Activated CD8-positive, alpha-beta memory T cell treated with anti-CD3 and anti-CD28 coated beads, Interleukin-2, amount 50 U/mL, for 4 hours (primary cell): ENCODE data around the gene LRRN3.

Source experiments
- DNase-seq: peaks from one replicate; pipeline ENCODE4 v3.0.0-alpha.2; 2020

LRRN3 gene

GRCh38 chr7:111108000-111108399 lies 17.1 kb downstream of the LRRN3 start:
- DNase-seq, result no peak

- DNase-seq, result no peak
Measured at GRCh38 chr7:111108496-111108895, 17.6 kb downstream of the LRRN3 start.

GRCh38 chr7:111112439-111112838 lies 21.5 kb downstream of the LRRN3 start:
- no peak for DNase-seq

DNA sequence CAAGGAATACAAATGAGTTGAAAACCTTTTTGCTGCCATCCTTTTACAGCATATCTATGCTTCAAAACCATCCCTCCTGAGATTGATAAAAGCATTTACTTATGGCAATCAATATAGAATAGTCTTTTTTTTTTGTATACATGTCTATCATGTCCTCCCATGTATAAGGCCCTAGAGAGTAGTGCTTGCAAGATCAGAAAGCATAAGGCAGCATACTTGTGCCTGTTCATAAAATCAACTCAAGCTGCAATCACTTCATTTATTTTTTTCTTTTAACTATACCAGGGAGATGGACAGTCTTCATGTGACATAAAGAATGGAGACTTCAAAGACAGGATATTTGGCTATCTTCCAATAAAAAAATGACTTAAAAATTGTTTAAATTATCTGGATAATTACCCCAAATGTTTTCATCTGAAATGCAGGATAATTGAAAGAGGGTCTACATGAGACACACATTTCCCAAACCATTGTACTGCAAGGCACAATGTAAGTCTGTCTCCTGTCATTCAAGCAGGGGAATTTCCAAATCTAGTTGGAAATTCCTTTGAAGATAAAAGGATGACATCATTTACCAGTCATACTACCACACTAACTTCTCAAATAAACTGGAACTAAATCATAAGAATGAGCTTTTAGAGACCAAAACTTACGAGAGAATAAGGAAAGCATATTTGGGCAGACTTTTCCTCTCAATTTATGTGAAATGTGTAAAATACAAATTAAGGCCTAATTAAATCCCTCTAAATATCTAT lies 22.5 kb downstream of the LRRN3 start:
- DNase-seq, result no peak

DNA sequence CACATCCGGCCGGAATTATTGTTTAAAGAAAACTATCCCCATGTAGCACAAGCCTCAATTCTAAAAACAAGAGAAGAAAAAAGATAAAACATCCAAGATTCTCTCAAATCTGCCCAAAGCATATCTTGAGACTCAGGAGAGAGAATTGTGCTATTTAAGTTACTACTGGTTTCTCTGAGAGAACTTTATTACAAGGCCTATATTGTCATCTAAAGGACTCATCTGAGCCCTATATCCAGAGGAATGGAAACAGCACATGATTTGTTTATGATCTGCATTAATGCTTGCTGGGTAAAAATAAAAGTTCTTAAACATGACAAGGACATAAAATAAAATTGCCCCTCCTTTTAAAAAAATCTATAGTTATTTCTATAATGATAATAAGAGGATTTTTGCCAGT lies 25.0 kb downstream of the LRRN3 start:
- DNase-seq, result no peak

GRCh38 chr7:111126987-111127386 lies 36.1 kb downstream of the LRRN3 start:
- no peak for DNase-seq

- no peak for DNase-seq
Measured at GRCh38 chr7:111129435-111129834, 38.5 kb downstream of the LRRN3 start.

- no peak for DNase-seq
Measured at GRCh38 chr7:111132833-111133232, 41.9 kb downstream of the LRRN3 start.

GRCh38 chr7:111137296-111138192 lies 46.6 kb downstream of the LRRN3 start:
- no peak for DNase-seq

GRCh38 chr7:111138193-111138569 lies 47.3 kb downstream of the LRRN3 start:
- DNase-seq, result peak; percentile 53

DNA sequence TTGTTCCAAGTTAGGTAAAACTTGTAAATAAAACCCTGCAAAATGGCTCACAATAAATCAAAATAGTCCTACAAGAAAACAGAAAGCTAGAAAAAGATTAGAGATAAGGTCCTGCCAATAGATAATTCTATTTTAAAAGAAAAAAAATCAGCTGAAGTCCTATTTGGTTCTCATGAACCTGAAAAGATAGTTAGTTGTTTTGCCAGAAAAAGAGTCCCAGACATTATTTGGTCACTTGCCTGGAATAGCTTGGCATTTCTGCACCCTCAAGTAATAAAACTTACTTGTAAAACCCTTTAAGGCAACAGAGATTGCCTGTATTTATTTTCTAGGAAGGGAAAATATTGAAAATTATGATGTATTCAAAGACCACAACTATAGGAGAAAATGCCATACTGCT lies 47.7 kb downstream of the LRRN3 start:
- DNase-seq, result no peak

DNA sequence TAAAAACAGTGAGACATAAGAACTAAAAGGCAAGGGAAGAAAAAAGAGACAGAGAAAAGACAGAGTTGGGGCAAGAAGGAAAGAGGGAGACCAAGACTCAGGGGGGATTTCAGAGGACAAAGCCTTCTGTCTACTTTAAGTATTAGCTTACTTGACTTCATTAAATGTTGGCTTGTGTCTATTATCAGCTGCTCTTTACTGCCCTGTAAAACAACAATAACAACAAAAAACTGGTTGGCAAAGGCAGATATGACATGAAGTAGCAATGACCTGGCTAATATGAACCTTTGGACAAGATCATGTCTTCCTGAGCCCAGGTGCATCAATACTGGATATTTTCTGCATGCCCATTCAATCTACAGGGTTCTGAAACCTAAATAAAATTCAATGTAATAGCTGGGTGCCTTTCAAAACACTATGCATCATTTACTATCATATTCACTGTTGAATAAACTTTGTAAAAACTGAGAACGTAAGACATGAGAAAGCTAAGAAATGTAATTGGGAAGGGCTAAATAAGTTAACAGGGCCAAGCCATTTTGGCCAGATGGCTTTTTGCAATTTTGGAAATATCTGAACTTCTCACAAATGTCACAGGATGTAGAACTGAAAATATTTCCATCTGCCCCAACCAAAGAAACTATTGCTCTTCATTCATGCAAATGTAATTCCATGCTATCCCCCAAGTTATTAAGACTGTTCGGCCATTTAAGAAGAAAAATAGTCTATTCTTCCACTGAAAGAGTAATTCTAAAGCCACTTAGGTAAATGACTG lies 49.4 kb downstream of the LRRN3 start:
- DNase-seq, result no peak

GRCh38 chr7:111145472-111145871 lies 54.5 kb downstream of the LRRN3 start:
- no peak for DNase-seq

DNA sequence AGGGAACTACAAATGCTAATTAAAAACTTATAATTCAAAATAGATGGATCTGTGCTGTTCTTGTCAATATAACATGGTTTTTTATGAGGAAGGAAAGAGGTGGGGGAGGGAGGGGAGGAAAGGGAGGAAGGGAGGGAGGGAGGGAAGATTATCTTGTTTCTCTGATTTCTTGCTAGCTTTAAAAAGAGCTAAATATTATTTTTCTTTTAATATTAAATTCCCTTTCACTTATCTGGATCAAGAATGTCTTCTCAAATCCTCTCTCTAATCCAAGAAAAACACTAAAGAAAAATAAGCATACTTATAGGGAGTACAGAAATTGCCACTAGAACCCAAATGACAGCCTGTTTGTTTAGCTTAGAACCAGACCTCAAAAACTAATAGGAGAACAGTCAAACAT lies 55.2 kb downstream of the LRRN3 start:
- no peak for DNase-seq

DNA sequence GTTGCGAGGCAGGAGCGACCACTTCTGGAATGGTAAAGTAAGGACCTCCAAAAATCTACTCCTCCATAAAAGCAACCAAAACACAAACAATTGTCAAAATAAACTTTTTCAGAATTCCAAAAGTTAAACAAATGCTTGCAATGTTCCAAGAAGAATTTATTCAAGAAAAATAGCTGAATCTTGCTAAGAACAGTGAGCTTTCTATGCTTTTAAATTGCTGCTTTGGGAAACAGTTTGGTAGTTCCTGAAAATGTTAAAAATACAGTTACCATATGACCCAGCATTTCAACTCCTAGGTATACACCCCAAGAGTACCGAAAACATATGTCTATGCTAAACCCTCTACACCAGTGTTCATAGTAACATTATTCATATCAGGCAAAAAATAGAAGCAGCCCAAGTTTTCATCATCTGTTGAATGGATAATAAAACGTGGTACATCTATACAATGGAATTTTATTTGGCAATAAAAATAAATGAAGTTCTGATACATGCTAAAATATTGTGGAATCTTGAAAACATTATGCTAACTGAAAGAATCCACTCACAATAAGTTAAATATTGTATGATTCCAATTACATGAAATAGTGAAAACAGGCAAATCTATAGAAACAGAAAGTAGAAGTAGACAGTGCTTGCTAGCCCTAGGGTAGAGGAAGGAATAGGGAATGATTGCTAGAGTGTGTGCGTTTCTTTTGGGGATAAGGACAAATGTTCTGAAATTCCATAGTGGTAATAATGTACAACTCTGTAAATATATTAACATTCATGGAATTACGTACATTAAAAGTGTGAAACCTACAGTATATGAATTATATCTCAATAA lies 57.0 kb downstream of the LRRN3 start:
- DNase-seq, result no peak

GRCh38 chr7:111150709-111151108 lies 59.8 kb downstream of the LRRN3 start:
- DNase-seq, result no peak

DNA sequence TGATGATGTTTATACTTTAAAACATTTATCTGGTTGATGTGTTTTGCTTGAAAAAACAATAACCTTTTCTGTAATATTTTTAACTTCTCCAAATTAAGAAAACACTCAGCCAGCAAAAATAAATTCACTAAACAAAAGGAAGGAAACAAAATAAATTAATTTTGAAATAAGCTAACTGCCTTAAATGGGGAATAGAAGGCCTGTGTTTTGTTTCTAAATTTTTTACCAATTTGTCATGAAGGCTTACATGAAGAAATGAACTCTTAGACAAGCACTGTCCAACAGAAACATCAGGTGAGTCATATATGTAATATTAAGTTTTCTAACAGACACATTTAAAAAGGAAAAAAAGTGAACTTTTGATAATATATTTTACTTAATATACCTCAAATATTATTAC lies 68.5 kb downstream of the LRRN3 start:
- no peak for DNase-seq

- DNase-seq, result no peak
Measured at GRCh38 chr7:111160297-111160696, 69.4 kb downstream of the LRRN3 start.

- DNase-seq, result no peak
Measured at GRCh38 chr7:111162692-111163091, 71.8 kb downstream of the LRRN3 start.

DNA sequence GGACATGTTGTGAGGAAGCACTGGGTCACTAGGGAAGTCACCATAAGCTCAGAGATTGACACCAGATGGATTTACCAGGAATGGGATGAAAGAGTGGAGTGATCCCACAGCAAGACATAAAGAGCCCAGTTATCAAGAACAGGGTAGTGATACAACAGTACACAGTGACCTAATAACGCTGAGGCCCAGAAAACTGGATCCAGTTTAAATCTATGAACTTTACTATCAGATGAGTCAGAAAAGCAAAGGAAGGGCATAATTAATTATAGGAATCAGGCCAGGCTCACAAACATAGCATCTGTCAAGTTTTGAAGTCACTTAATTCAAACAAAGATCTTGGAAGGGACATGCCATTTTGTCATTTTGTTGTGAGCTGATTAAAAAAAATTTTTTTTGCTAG lies 73.5 kb downstream of the LRRN3 start:
- DNase-seq, result no peak

- DNase-seq, result no peak
Measured at GRCh38 chr7:111168182-111168581, 77.3 kb downstream of the LRRN3 start.

GRCh38 chr7:111172564-111173257 lies 81.8 kb downstream of the LRRN3 start:
- no peak for DNase-seq
